Kidney (tissue), 14 donors: ENCODE results near the gene CACNA1A. TPM values are rescaled to one million over a fixed set of nuclear protein-coding genes. Genes with fewer than 3 reads are reported as not detected.

ENCODE experiments used
- DNase-seq, 5 donors: peaks; one replicate each; pipeline ENCODE4 v3.0.0-alpha.2; 2013 to 2020
- FAIRE-seq: peaks from 2 replicates; lab custom pipeline; 2012; peaks lifted over from hg19 to GRCh38; lab: Jason Lieb, UNC
- H3K27ac ChIP-seq, 2 donors: one replicate each; pipeline ENCODE4 v1.7.0; 2013; ENCODE audit warnings: low read depth in 2 of 2, low read length in 2 of 2, inconsistent platforms in 1 of 2
- H3K27me3 ChIP-seq: one replicate; pipeline ENCODE4 v1.7.1; 2013; ENCODE audit warnings: low read length, inconsistent platforms; ENCODE audit not compliant: control insufficient read depth, insufficient read depth
- H3K36me3 ChIP-seq, 3 donors: one replicate each; pipeline versions ENCODE4 v1.7.0 to v1.7.1; 2013; ENCODE audit warnings: low read length in 3 of 3, control low read depth in 1 of 3, inconsistent platforms in 1 of 3; ENCODE audit not compliant: insufficient read depth in 3 of 3, control insufficient read depth in 2 of 3
- H3K4me1 ChIP-seq, 3 donors: one replicate each; pipeline versions ENCODE4 v1.7.0 to v1.7.1; 2013; ENCODE audit warnings: low read length in 3 of 3, inconsistent platforms in 1 of 3, low read depth in 1 of 3; ENCODE audit not compliant: control insufficient read depth in 2 of 3, insufficient read depth in 2 of 3
- H3K4me3 ChIP-seq, 3 donors: one replicate each; pipeline versions ENCODE4 v1.7.0 to v1.8.1; 2013; ENCODE audit warnings: low read length in 3 of 3, control low read depth in 1 of 3, inconsistent platforms in 1 of 3
- H3K9ac ChIP-seq, 3 donors: one replicate each; pipeline versions ENCODE4 v1.7.0 to v1.7.1; 2013; ENCODE audit warnings: low read length in 3 of 3, control low read depth in 1 of 3, inconsistent platforms in 1 of 3
- H3K9me3 ChIP-seq, 3 donors: one replicate each; pipeline versions ENCODE4 v1.7.0 to v1.7.1; 2013; ENCODE audit warnings: low read length in 3 of 3, control low read depth in 1 of 3, inconsistent platforms in 1 of 3; ENCODE audit not compliant: control insufficient read depth in 2 of 3, insufficient read depth in 1 of 3
- intact Hi-C: fragments of 100-400 bp; cut with DNase I; formaldehyde crosslinking; loops from one replicate; pipeline ENCODE4 v1.11.1; 2022
- polyA plus RNA-seq: library from polyadenylated mRNA; stranded (reverse); fragments of 350-450 nt; fragmentation: Illumina TruSeq; extraction: RNeasy Lipid Tissue Mini Kit (QIAGEN cat#74804); gene quantifications from one replicate; pipeline ENCODE4 v1.2.3, GENCODE V29; 2014; ENCODE audit warnings: low read depth, low replicate concordance; ENCODE audit not compliant: insufficient read depth
- total RNA-seq: library from RNA; stranded (reverse); fragmentation: NEBNext Ultra II Directional; extraction: Animal tissue kit (Norgen Biotek cat#: 25700); gene quantifications from one replicate; pipeline ENCODE4 v1.2.1, GENCODE V29; 2021
- TF ChIP-seq, protein P1 (sequence below): IDR thresholded peaks from 3 replicates; pipeline ENCODE4 v1.5.1; 2012; ENCODE audit warnings: mild to moderate bottlenecking, moderate library complexity, borderline replicate concordance; ENCODE audit not compliant: insufficient read depth; ENCODE audit errors: extremely low read depth
- donor health status: control.
- donor health status: control.
- donor health status: control.
- donor health status: control.
- donor health status: control.
- donor health status: DM: yes; HTN: yes; CAD: no.
- donor health status: Normal renal cell carcinoma (clear cell type).

CACNA1A gene
- total and polyA plus RNA-seq, 2 donors from 2014 or later: 0.30 to 1.7 TPM

GRCh38 chr19:13301627-13302334 lies 204.5 kb downstream of the CACNA1A start:
- Histone ChIP-seq H3K4me1 (no peaks in the 10 kb centered on the region), H3K9ac (no peak overlapping the region), H3K27me3 (no peaks in the 10 kb centered on the region), H3K36me3 (no peaks in the 10 kb centered on the region), H3K4me3 (no peak overlapping the region), H3K9me3 (no peaks in the 10 kb centered on the region), H3K27ac (no peak overlapping the region)
- TF ChIP-seq, protein P1, sequence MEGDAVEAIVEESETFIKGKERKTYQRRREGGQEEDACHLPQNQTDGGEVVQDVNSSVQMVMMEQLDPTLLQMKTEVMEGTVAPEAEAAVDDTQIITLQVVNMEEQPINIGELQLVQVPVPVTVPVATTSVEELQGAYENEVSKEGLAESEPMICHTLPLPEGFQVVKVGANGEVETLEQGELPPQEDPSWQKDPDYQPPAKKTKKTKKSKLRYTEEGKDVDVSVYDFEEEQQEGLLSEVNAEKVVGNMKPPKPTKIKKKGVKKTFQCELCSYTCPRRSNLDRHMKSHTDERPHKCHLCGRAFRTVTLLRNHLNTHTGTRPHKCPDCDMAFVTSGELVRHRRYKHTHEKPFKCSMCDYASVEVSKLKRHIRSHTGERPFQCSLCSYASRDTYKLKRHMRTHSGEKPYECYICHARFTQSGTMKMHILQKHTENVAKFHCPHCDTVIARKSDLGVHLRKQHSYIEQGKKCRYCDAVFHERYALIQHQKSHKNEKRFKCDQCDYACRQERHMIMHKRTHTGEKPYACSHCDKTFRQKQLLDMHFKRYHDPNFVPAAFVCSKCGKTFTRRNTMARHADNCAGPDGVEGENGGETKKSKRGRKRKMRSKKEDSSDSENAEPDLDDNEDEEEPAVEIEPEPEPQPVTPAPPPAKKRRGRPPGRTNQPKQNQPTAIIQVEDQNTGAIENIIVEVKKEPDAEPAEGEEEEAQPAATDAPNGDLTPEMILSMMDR: no peak
- intact Hi-C loops: no loop called here
- DNase-seq: no peak
- FAIRE-seq: no peak

- no peak overlapping the region for H3K9ac ChIP-seq
- H3K27ac ChIP-seq: no peak overlapping the region
- no peaks in the 10 kb centered on the region for H3K27me3 ChIP-seq
- H3K4me3 ChIP-seq: no peak overlapping the region
- TF ChIP-seq, protein P1: no peak
- no peak for FAIRE-seq
- intact Hi-C loops: no loop called here
- no peaks in the 10 kb centered on the region for H3K9me3 ChIP-seq
- H3K36me3 ChIP-seq: no peaks in the 10 kb centered on the region
- DNase-seq: no peak
- H3K4me1 ChIP-seq: no peaks in the 10 kb centered on the region
Measured at GRCh38 chr19:13300421-13301030, 205.8 kb downstream of the CACNA1A start.

DNA sequence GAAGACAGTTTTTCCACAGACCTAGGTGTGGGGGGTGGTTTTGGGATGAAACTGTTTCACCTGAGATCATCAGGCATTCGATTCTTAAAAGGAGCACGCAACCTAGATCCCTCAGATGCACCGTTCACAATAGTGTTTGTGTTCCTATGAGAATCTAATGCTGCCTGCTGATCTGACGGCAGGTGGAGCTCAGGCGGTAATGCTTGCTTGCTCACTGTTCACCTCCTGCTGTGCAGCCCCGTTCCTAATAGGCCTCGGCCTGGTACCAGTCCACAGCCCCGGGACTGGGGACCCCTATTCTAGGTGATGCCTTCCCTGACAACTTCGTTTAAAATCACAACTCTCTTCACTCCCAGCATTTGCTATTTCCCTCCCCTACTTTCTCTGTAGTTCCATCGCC lies 206.4 kb downstream of the CACNA1A start:
- Histone ChIP-seq H3K27me3 (no peaks in the 10 kb centered on the region), H3K9ac (no peak overlapping the region), H3K9me3 (no peaks in the 10 kb centered on the region), H3K27ac (no peak overlapping the region), H3K4me3 (no peak overlapping the region), H3K4me1 (no peaks in the 10 kb centered on the region), H3K36me3 (no peaks in the 10 kb centered on the region)
- TF ChIP-seq, protein P1: no peak
- no peak for DNase-seq
- no peak for FAIRE-seq
- intact Hi-C loops: no loop called here
